ENCODE results near the gene CARM1.
A peak's percentile ranks its signal among the peaks of the same experiment; 100 is the strongest.
"Not testable (repeated sequence)": the region's sequence is repeated elsewhere in the genome, so short reads cannot be mapped to it uniquely, and the experiment has no call there.

Gene CARM1

GRCh38 chr19:10846500-10847202, 24.7 kb upstream of the CARM1 start:
- DNase-seq (ENCODE audit: low read depth in 2 of 2): no peak

GRCh38 chr19:10848230-10848856, 23.0 kb upstream of the CARM1 start, which contains the start of gene C19orf38:
TSS of gene C19orf38 (plus strand) at chr19:10848415. CDS start at chr19:10848509, 94 bp downstream.
- no peak for DNase-seq (ENCODE audit: low read depth in 2 of 2)

- DNase-seq (ENCODE audit: low read depth in 2 of 2): no peak
These were observed 20.7 kb upstream of the CARM1 start for GRCh38 chr19:10850631-10851030.

- no peak for DNase-seq (ENCODE audit: low read depth in 2 of 2)
These were observed 19.1 kb upstream of the CARM1 start for GRCh38 chr19:10852098-10852800.

GRCh38 chr19:10852941-10853340, 18.4 kb upstream of the CARM1 start:
- DNase-seq (ENCODE audit: low read depth in 2 of 2): no peak

- DNase-seq (ENCODE audit: low read depth in 2 of 2): no peak
These were observed 16.8 kb upstream of the CARM1 start for GRCh38 chr19:10854350-10855089.

- DNase-seq (ENCODE audit: low read depth in 2 of 2): no peak
These were observed 15.4 kb upstream of the CARM1 start for GRCh38 chr19:10855879-10856522.

- not testable (repeated sequence) for DNase-seq (ENCODE audit: low read depth in 2 of 2)
These were observed 14.5 kb upstream of the CARM1 start for GRCh38 chr19:10856899-10857298.

- no peak for DNase-seq (ENCODE audit: low read depth in 2 of 2)
These were observed 13.0 kb upstream of the CARM1 start for GRCh38 chr19:10858204-10858828.

- DNase-seq (ENCODE audit: low read depth in 2 of 2): no peak
These were observed 10.2 kb upstream of the CARM1 start for GRCh38 chr19:10861103-10861651.

GRCh38 chr19:10862561-10863106, 8.7 kb upstream of the CARM1 start:
- no peak for DNase-seq (ENCODE audit: low read depth in 2 of 2)

GRCh38 chr19:10863107-10863717, 8.1 kb upstream of the CARM1 start:
- no peak for DNase-seq (ENCODE audit: low read depth in 2 of 2)

- DNase-seq (ENCODE audit: low read depth in 2 of 2): peak; percentile 63 to 78
These were observed 6.8 kb upstream of the CARM1 start for GRCh38 chr19:10864538-10864899.

GRCh38 chr19:10866495-10866894, 4.9 kb upstream of the CARM1 start:
- DNase-seq (ENCODE audit: low read depth in 2 of 2): no peak

- no peak for DNase-seq (ENCODE audit: low read depth in 2 of 2)
These were observed 2.3 kb upstream of the CARM1 start for GRCh38 chr19:10868872-10869547.

GRCh38 chr19:10869872-10870311, 1.5 kb upstream of the CARM1 start:
- not testable (repeated sequence) for DNase-seq (ENCODE audit: low read depth in 2 of 2)

- no peak for DNase-seq (ENCODE audit: low read depth in 2 of 2)
These were observed 825 bp upstream of the CARM1 start for GRCh38 chr19:10870501-10870954.

GRCh38 chr19:10871711-10872545, 575 bp downstream of the CARM1 start:
- no peak for DNase-seq (ENCODE audit: low read depth in 2 of 2)

Measured in stimulated activated CD4-positive, alpha-beta T cell treated with anti-CD3 and anti-CD28 coated beads, Interleukin-15, amount 100 ng/mL, for 48 hours (primary cell).